ENCODE data around the gene LHFPL6. TPM values are rescaled to one million over a fixed set of nuclear protein-coding genes. Genes with fewer than 3 reads are reported as not detected.

LHFPL6 gene
- total and polyA plus RNA-seq, 9 of the 15 experiments (the other 6 are each of a cell fraction or from before 2014, with no cell fraction given) = 0.18 TPM; not detected in 8

DNA sequence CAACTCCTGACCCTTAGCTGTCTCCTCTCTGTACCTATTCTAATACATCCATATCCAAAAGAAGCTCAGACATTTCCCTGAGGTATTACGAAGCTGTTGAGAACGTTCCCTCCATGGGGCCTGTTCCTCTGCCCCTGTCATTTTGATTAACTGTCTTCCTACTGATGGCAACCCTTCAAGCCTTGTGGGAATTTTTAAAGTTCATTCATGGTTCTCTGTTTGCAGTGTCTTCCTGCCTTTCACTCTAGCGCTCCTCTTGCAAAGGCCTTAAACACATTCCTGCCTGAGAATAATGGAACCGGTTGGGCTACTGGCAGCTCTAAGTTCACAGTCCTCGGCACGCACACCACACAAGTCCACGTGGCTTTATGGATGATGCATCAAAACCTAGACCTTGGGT is 66.1 kb downstream of the LHFPL6 start:
- ChIA-PET POLR2A (no interaction called here), CTCF (ENCODE audit: low intra/inter-chr PET ratio) (no interaction called here)
- Histone ChIP-seq H3K9me3 (replicated peaks; ENCODE audit: control insufficient read depth, insufficient read depth, low read depth, low read length) (no peaks in the 10 kb centered on the region), H3K4me1 (replicated peaks in 1 of 2; ENCODE audit: control insufficient read depth in 2 of 2, insufficient read depth in 2 of 2, low read length in 2 of 2) (no peaks in the 10 kb centered on the region), H4K20me1 (replicated peaks; ENCODE audit: control insufficient read depth, insufficient read depth, low read length) (no peaks in the 10 kb centered on the region), H3K4me2 (ENCODE audit: insufficient read depth, low read length) (no peak overlapping the region), H3K27me3 (ENCODE audit: control insufficient read depth in 2 of 2, insufficient read depth in 2 of 2, low read length in 2 of 2) (no peaks in the 10 kb centered on the region), H3K9ac (ENCODE audit: insufficient read depth in 1 of 2, low read depth in 2 of 2, low read length in 2 of 2) (no peak overlapping the region), H3K27ac (ENCODE audit: extremely low read depth, low read depth, low read length) (no peak overlapping the region), H2AFZ (ENCODE audit: low read depth, low read length) (no peak overlapping the region), H3K79me2 (ENCODE audit: control insufficient read depth, insufficient read depth, low read length) (no peaks in the 10 kb centered on the region), H3K4me3 (no peak overlapping the region), H3K36me3 (ENCODE audit: control insufficient read depth, insufficient read depth, low read length) (no peaks in the 10 kb centered on the region), H3K9me1 (ENCODE audit: control insufficient read depth, insufficient read depth, low read length) (no peaks in the 10 kb centered on the region)
- DNase-seq (ENCODE audit: extremely low read depth in 1 of 4, low spot score in 3 of 4) (no peak), FAIRE-seq (no peak), ATAC-seq (no peak)
- BruUV-seq (replicated peaks) = no TSS peak
- 0% methylated on average over 2 of the region's 7 CpGs for WGBS (ENCODE audit: insufficient coverage, low coverage, missing lambda C conversion rate)
- in situ Hi-C loops (cut with MboI) (no loop called here), intact Hi-C loops (cut with micrococcal nuclease) (no loop called here)
- TF ChIP-seq PHB (CRISPR knock-in tag; IDR thresholded peaks at IDR 0.05) (no peak), GATA2 (CRISPR knock-in tag; IDR thresholded peaks at IDR 0.05) (no peak), HDAC2 (IDR thresholded peaks at IDR 0.05) (no peak), XRCC4 (IDR thresholded peaks at IDR 0.05; ENCODE audit: extremely low read depth, insufficient read depth, insufficient read length) (no peak), SRSF3 (IDR thresholded peaks at IDR 0.05; ENCODE audit: insufficient read depth, low read length) (no peak), GATAD2A (IDR thresholded peaks at IDR 0.05) (no peak), RBBP5 (IDR thresholded peaks at IDR 0.05; ENCODE audit: borderline replicate concordance, insufficient read depth, low read length, poor library complexity, severe bottlenecking) (no peak), DNMT1 (IDR thresholded peaks at IDR 0.05) (no peak), CBX8 (IDR thresholded peaks at IDR 0.05; ENCODE audit: borderline replicate concordance, extremely low read depth, low read depth, low read length, poor library complexity, severe bottlenecking) (no peak), FOSL1 (tag; conservative IDR thresholded peaks at IDR 0.05) (no peak), MYBL2 (IDR thresholded peaks at IDR 0.05; ENCODE audit: low read depth) (no peak), MYBL2 (CRISPR knock-in tag; IDR thresholded peaks at IDR 0.05; ENCODE audit: borderline replicate concordance) (no peak)
- TF ChIP-seq, protein P1, sequence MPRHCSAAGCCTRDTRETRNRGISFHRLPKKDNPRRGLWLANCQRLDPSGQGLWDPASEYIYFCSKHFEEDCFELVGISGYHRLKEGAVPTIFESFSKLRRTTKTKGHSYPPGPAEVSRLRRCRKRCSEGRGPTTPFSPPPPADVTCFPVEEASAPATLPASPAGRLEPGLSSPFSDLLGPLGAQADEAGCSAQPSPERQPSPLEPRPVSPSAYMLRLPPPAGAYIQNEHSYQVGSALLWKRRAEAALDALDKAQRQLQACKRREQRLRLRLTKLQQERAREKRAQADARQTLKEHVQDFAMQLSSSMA (CRISPR knock-in tag; IDR thresholded peaks at IDR 0.05) = no peak
- TF ChIP-seq, protein P2, sequence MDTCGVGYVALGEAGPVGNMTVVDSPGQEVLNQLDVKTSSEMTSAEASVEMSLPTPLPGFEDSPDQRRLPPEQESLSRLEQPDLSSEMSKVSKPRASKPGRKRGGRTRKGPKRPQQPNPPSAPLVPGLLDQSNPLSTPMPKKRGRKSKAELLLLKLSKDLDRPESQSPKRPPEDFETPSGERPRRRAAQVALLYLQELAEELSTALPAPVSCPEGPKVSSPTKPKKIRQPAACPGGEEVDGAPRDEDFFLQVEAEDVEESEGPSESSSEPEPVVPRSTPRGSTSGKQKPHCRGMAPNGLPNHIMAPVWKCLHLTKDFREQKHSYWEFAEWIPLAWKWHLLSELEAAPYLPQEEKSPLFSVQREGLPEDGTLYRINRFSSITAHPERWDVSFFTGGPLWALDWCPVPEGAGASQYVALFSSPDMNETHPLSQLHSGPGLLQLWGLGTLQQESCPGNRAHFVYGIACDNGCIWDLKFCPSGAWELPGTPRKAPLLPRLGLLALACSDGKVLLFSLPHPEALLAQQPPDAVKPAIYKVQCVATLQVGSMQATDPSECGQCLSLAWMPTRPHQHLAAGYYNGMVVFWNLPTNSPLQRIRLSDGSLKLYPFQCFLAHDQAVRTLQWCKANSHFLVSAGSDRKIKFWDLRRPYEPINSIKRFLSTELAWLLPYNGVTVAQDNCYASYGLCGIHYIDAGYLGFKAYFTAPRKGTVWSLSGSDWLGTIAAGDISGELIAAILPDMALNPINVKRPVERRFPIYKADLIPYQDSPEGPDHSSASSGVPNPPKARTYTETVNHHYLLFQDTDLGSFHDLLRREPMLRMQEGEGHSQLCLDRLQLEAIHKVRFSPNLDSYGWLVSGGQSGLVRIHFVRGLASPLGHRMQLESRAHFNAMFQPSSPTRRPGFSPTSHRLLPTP (IDR thresholded peaks at IDR 0.05; ENCODE audit: borderline replicate concordance, extremely low read depth, insufficient read length) = no peak
- TF ChIP-seq, protein P3, sequence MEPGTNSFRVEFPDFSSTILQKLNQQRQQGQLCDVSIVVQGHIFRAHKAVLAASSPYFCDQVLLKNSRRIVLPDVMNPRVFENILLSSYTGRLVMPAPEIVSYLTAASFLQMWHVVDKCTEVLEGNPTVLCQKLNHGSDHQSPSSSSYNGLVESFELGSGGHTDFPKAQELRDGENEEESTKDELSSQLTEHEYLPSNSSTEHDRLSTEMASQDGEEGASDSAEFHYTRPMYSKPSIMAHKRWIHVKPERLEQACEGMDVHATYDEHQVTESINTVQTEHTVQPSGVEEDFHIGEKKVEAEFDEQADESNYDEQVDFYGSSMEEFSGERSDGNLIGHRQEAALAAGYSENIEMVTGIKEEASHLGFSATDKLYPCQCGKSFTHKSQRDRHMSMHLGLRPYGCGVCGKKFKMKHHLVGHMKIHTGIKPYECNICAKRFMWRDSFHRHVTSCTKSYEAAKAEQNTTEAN (CRISPR knock-in tag; IDR thresholded peaks at IDR 0.05) = no peak
